Endothelial cell of umbilical vein (primary cell): ENCODE results near the gene TMPRSS9. TPM values are rescaled to one million over a fixed set of nuclear protein-coding genes. Genes with fewer than 3 reads are reported as not detected.

Experiments
- BruUV-seq: library from RNA; stranded (reverse); fragments of 400-500 nt; replicated peaks from 2 replicates; lab custom pipeline; 2021; lab: Mats Ljungman, UMichigan
- CTCF ChIA-PET: fragments of 300-600, 350-600 bp; sonication (Branson Sonifier 250); formaldehyde crosslinking; loops from one replicate; lab custom pipeline; 2021; ENCODE audit warnings: antibody characterized with exemption, inconsistent platforms; lab: Charles Lee
- POLR2A ChIA-PET: fragments of 300-600, 350-600 bp; sonication (Branson Sonifier 250); formaldehyde crosslinking; loops from one replicate; lab custom pipeline; 2021; ENCODE audit warnings: antibody characterized with exemption, inconsistent platforms; lab: Charles Lee
- DNase-seq: peaks from one replicate; pipeline ENCODE4 v3.0.0-alpha.2; 2011; ENCODE audit warnings: low read depth, low spot score
- FAIRE-seq: peaks from 2 replicates; lab custom pipeline; 2011; peaks lifted over from hg19 to GRCh38; lab: Jason Lieb, UNC
- H2AFZ ChIP-seq: 2 replicates; pipeline ENCODE4 v1.6.0; 2012; ENCODE audit warnings: low read depth, low read length, control low read depth, inconsistent platforms
- H3K27ac ChIP-seq: 2 replicates; pipeline ENCODE4 v1.5.1; 2011; ENCODE audit warnings: low read depth, mild to moderate bottlenecking, control low read depth, low read length, moderate library complexity; ENCODE audit not compliant: insufficient read depth
- H3K27me3 ChIP-seq, 2 experiments: 2 replicates each; pipeline versions ENCODE4 v1.6.0 to v1.6.1; 2011; ENCODE audit warnings: low read length in 2 of 2, mixed read lengths in 1 of 2; ENCODE audit not compliant: control insufficient read depth in 2 of 2, insufficient read depth in 2 of 2
- H3K36me3 ChIP-seq, 2 experiments: 2 replicates in 1 of 2; 3 replicates in 1 of 2; pipeline ENCODE4 v1.5.1; 2011; ENCODE audit warnings: low read length in 2 of 2, mild to moderate bottlenecking in 1 of 2, moderate library complexity in 1 of 2; ENCODE audit not compliant: control insufficient read depth in 2 of 2, insufficient read depth in 2 of 2; ENCODE audit errors: extremely low read depth in 1 of 2
- H3K4me1 ChIP-seq: 3 replicates; pipeline ENCODE4 v1.5.1; 2011; ENCODE audit warnings: mild to moderate bottlenecking, low read length; ENCODE audit not compliant: control insufficient read depth, insufficient read depth; ENCODE audit errors: extremely low read depth
- H3K4me2 ChIP-seq: 2 replicates; pipeline ENCODE4 v1.6.1; 2011; ENCODE audit warnings: low read length, control low read depth, mixed read lengths; ENCODE audit not compliant: insufficient read depth
- H3K4me3 ChIP-seq, 3 experiments: fragments of 200-600 bp in 1 of 3; sonication (generic), shearing (Covaris generic) in 1 of 3; replicated peaks in 1 of 3; 2 replicates each; pipeline ENCODE4 v1.5.1; 2011 to 2016; ENCODE audit warnings: control low read depth in 3 of 3, low read length in 3 of 3, mild to moderate bottlenecking in 2 of 3, inconsistent platforms in 1 of 3, low read depth in 1 of 3, moderate library complexity in 1 of 3; ENCODE audit not compliant: insufficient read depth in 1 of 3
- H3K79me2 ChIP-seq: 2 replicates; pipeline ENCODE4 v1.6.0; 2012; ENCODE audit warnings: low read length, inconsistent platforms; ENCODE audit not compliant: control insufficient read depth, insufficient read depth
- H3K9ac ChIP-seq: replicated peaks from 2 replicates; pipeline ENCODE3; 2011; ENCODE audit warnings: low read length, control low read depth; ENCODE audit not compliant: insufficient read depth; ENCODE audit errors: extremely low read depth
- H3K9me1 ChIP-seq: replicated peaks from 3 replicates; pipeline ENCODE4 v1.6.0; 2011; ENCODE audit warnings: mild to moderate bottlenecking, low read length; ENCODE audit not compliant: control insufficient read depth, insufficient read depth; ENCODE audit errors: extremely low read depth
- H3K9me3 ChIP-seq: replicated peaks from 2 replicates; pipeline ENCODE4 v1.5.1; 2012; ENCODE audit warnings: low read length, inconsistent platforms; ENCODE audit not compliant: control insufficient read depth, insufficient read depth
- H4K20me1 ChIP-seq: replicated peaks from 2 replicates; pipeline ENCODE3; 2011; ENCODE audit warnings: mild to moderate bottlenecking, low read length; ENCODE audit not compliant: control insufficient read depth, insufficient read depth; ENCODE audit errors: extremely low read depth
- CTCF ChIP-seq, 2 donors: IDR thresholded peaks; 1 replicate in 1 of 2; 2 replicates in 1 of 2; pipeline ENCODE4 v1.5.1; 2011; ENCODE audit warnings: low read length in 2 of 2, mild to moderate bottlenecking in 2 of 2, moderate library complexity in 2 of 2, control low read depth in 1 of 2, inconsistent platforms in 1 of 2, low read depth in 1 of 2; ENCODE audit not compliant: insufficient read depth in 1 of 2; ENCODE audit errors: extremely low read depth in 1 of 2
- EZH2 ChIP-seq: IDR thresholded peaks from 2 replicates; pipeline ENCODE4 v1.6.1; 2012; ENCODE audit warnings: borderline replicate concordance, low read depth, mild to moderate bottlenecking, moderate library complexity, low read length, inconsistent platforms; ENCODE audit not compliant: severe bottlenecking
- FOS ChIP-seq: IDR thresholded peaks from 2 replicates; pipeline ENCODE4 v1.6.1; 2011; ENCODE audit warnings: mild to moderate bottlenecking, low read length, moderate library complexity, borderline replicate concordance; ENCODE audit not compliant: insufficient read depth
- GATA2 ChIP-seq: IDR thresholded peaks from 2 replicates; pipeline ENCODE4 v1.7.0; 2011; ENCODE audit warnings: low read depth, mild to moderate bottlenecking, moderate library complexity, mixed read lengths, low read length; ENCODE audit not compliant: insufficient read length, insufficient read depth
- JUN ChIP-seq: IDR thresholded peaks from 2 replicates; pipeline ENCODE4 v1.6.1; 2011; ENCODE audit warnings: borderline replicate concordance, low read depth; ENCODE audit not compliant: insufficient read length, insufficient read depth
- MAX ChIP-seq: IDR thresholded peaks from 2 replicates; pipeline ENCODE4 v1.6.1; 2011; ENCODE audit not compliant: insufficient read depth, insufficient read length
- MYC ChIP-seq: IDR thresholded peaks from one replicate; pipeline ENCODE4 v1.6.1; 2011; ENCODE audit warnings: mild to moderate bottlenecking, low read depth, low read length
- POLR2A ChIP-seq: IDR thresholded peaks from 2 replicates; pipeline ENCODE4 v1.6.1; 2012; ENCODE audit warnings: low read depth, mild to moderate bottlenecking, control low read depth, low read length
- POLR2AphosphoS5 ChIP-seq: IDR thresholded peaks from 2 replicates; pipeline ENCODE4 v1.6.1; 2012; ENCODE audit warnings: low read depth, mild to moderate bottlenecking, control low read depth, low read length, moderate library complexity; ENCODE audit not compliant: insufficient read depth
- dilution Hi-C: fragments of 300-500 bp; cut with MboI; formaldehyde crosslinking; loops from one replicate; pipeline ENCODE4 v1.15.0; 2019; ENCODE audit warnings: low sequenced_read_pairs; ENCODE audit not compliant: extremely low pct_ligation_motif_present
- intact Hi-C: fragments of 100-400 bp; cut with micrococcal nuclease; formaldehyde crosslinking; loops from one replicate; pipeline ENCODE4 v1.10.0; 2022
- polyA plus RNA-seq, 4 experiments: library from polyadenylated mRNA; depleted of rRNA in 3 of 4; stranded (reverse) in 3 of 4; unstranded in 1 of 4; fragments of >200 nt; gene quantifications; 2 replicates each; pipeline versions ENCODE4 v1.2.1 to v1.2.3, GENCODE V29; 2011 to 2012; ENCODE audit warnings: missing spikeins in 1 of 4
- total RNA-seq: library from RNA; stranded (reverse); gene quantifications from 2 replicates; pipeline ENCODE4 v1.2.3, GENCODE V29; 2021

TMPRSS9 gene
- total and polyA plus RNA-seq, 2 donors (not counting 3 experiments of a cell fraction or from before 2014, with no cell fraction given): not detected

GRCh38 chr19:2408247-2408646 lies 48.2 kb downstream of the TMPRSS9 start:
- ChIA-PET POLR2A (interaction anchor here (0.6 kb wide), 1 partner anchor 368 kb away, joined by 3 read pairs; no protein-coding TSS in a partner anchor), CTCF (interaction anchor here (1.3 kb wide), 1 partner anchor 16 kb away, joined by 4 read pairs; no protein-coding TSS in a partner anchor)
- H4K20me1 ChIP-seq: no peaks in the 10 kb centered on the region
- H3K4me1 ChIP-seq: no peaks in the 10 kb centered on the region
- no peaks in the 10 kb centered on the region for H3K9me3 ChIP-seq
- no peaks in the 10 kb centered on the region for H3K36me3 ChIP-seq
- H3K4me2 ChIP-seq: no peak overlapping the region
- H2AFZ ChIP-seq: no peak overlapping the region
- no peak overlapping the region for H3K9ac ChIP-seq
- FAIRE-seq (no peak), DNase-seq (no peak)
- H3K4me3 ChIP-seq: no peak overlapping the region
- no peak for TF ChIP-seq FOS
- TF ChIP-seq POLR2A: no peak
- no peak for TF ChIP-seq MYC
- no peak for TF ChIP-seq GATA2
- no peak for TF ChIP-seq EZH2
- TF ChIP-seq MAX: no peak
- TF ChIP-seq POLR2AphosphoS5: no peak
- TF ChIP-seq CTCF (IDR thresholded peaks at IDR 0.05; ENCODE audit: extremely low read depth in 1 of 2, insufficient read depth in 1 of 2, low read depth in 1 of 2, low read length in 2 of 2): no peak
- no peak for TF ChIP-seq JUN
- intact Hi-C loops (no loop called here), dilution Hi-C loops (no loop called here)
- H3K9me1 ChIP-seq: no peaks in the 10 kb centered on the region
- H3K79me2 ChIP-seq: no peaks in the 10 kb centered on the region
- no peak overlapping the region for H3K27ac ChIP-seq
- BruUV-seq: no TSS peak
- no peaks in the 10 kb centered on the region for H3K27me3 ChIP-seq
